ENCODE results near the gene BPGM.
"Not testable (repeated sequence)": the region's sequence is repeated elsewhere in the genome, so short reads cannot be mapped to it uniquely, and the experiment has no call there.

GRCh38 chr7:134641981-134642380 is 4.7 kb upstream of the BPGM start:
- TF ChIP-seq CTCF, POLR2A (IDR thresholded peaks at IDR 0.05): not testable (repeated sequence)

Measured in thyroid gland (tissue), 4 donors.